Measurements from ENCODE around the gene SNX30. TPM values are rescaled to one million over a fixed set of nuclear protein-coding genes. Genes with fewer than 3 reads are reported as not detected.

Gene SNX30
- total RNA-seq, 1 experiment from 2014 or later, result 6.4 TPM

DNA sequence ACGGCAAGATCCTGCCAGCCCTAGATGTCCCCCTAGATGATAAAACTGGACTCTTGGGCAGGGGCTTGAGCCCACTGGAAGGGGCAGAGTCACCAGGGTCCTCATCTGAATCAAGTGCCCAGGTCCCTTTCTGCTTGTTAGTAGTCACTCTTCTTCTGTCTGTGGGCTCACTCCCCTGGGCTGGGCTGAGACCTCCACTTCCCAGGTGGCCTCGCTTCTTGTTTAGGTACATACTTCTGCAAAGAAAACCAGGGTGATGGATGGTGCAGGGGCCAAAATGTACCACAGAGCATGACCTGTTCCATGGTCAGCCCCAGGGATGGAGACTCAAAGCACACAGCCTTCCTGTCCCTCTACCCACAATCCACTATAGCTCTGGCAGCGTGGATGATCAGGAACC lies 141.0 kb downstream of the SNX30 start:
- Histone ChIP-seq H3K4me2 (ENCODE audit: low read length) (no peak overlapping the region), H2AFZ (ENCODE audit: low read length) (no peak overlapping the region), H3K9ac (ENCODE audit: low read length) (no peak overlapping the region), H3F3A (ENCODE audit: low read length, unreplicated experiment) (no peaks in the 10 kb centered on the region), H3K4me1 (ENCODE audit: insufficient read depth, low read length) (peaks cover 9% of the 10 kb centered on the region), H3K27me3 (ENCODE audit: low read length) (no peaks in the 10 kb centered on the region), H3K27ac (ENCODE audit: low read length) (no peak overlapping the region), H3K79me2 (ENCODE audit: low read length) (no peaks in the 10 kb centered on the region), H3K4me3 (ENCODE audit: low read length) (no peak overlapping the region), H3K9me2 (replicated peaks; ENCODE audit: low read length) (no peaks in the 10 kb centered on the region), H3K9me3 (ENCODE audit: low read length) (no peaks in the 10 kb centered on the region), H4K20me1 (ENCODE audit: low read length) (no peaks in the 10 kb centered on the region), H3K36me3 (ENCODE audit: low read depth, low read length) (no peaks in the 10 kb centered on the region)
- ATAC-seq (no peak), DNase-seq (no peak)
- ChIA-PET POLR2A (ENCODE audit: unreplicated experiment) (no interaction called here), CTCF (no interaction called here)
- TF ChIP-seq CTCF (conservative IDR thresholded peaks at IDR 0.05; ENCODE audit: low read depth, low read length), result no peak
- TF ChIP-seq EZH2phosphoT487 (IDR thresholded peaks at IDR 0.05; ENCODE audit: borderline replicate concordance, low read length), result no peak
- no peak for TF ChIP-seq EZH2 (IDR thresholded peaks at IDR 0.05; ENCODE audit: low read length, unreplicated experiment)
- no TSS peak for BruUV-seq (replicated peaks)
- intact Hi-C loops (cut with micrococcal nuclease), result no loop called here

DNA sequence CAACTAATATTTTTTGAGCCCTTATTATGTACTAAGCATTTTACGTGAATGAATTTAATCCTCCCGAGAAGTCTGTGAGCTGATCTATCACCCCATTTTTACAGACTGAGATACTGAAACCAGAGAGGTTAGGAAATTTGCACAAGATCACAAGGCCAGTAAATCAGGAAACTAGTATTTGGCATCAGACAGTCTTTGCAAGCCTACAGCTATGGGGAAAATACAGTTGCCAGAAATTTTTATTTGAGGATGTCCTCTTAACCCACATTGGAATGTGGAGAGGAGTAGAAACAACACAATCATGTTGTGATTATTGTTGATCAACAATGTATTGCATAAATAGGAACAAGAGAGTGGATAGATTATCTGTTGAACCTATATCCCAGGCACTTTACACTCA lies 142.4 kb downstream of the SNX30 start:
- no peaks in the 10 kb centered on the region for H3K9me2 ChIP-seq (replicated peaks; ENCODE audit: low read length)
- no peaks in the 10 kb centered on the region for H3K27me3 ChIP-seq (ENCODE audit: low read length)
- CTCF ChIA-PET, result no interaction called here
- TF ChIP-seq CTCF (conservative IDR thresholded peaks at IDR 0.05; ENCODE audit: low read depth, low read length) (no peak), EZH2 (IDR thresholded peaks at IDR 0.05; ENCODE audit: low read length, unreplicated experiment) (no peak), EZH2phosphoT487 (IDR thresholded peaks at IDR 0.05; ENCODE audit: borderline replicate concordance, low read length) (no peak)
- H2AFZ ChIP-seq (ENCODE audit: low read length), result no peak overlapping the region
- no peaks in the 10 kb centered on the region for H3K79me2 ChIP-seq (ENCODE audit: low read length)
- no peak overlapping the region for H3K4me3 ChIP-seq (ENCODE audit: low read length)
- DNase-seq (no peak), ATAC-seq (no peak)
- no peaks in the 10 kb centered on the region for H3K36me3 ChIP-seq (ENCODE audit: low read depth, low read length)
- no peaks in the 10 kb centered on the region for H4K20me1 ChIP-seq (ENCODE audit: low read length)
- no peaks in the 10 kb centered on the region for H3F3A ChIP-seq (ENCODE audit: low read length, unreplicated experiment)
- POLR2A ChIA-PET (ENCODE audit: unreplicated experiment), result no interaction called here
- peaks cover 9% of the 10 kb centered on the region for H3K4me1 ChIP-seq (ENCODE audit: insufficient read depth, low read length)
- no peak overlapping the region for H3K27ac ChIP-seq (ENCODE audit: low read length)
- BruUV-seq (replicated peaks), result no TSS peak
- H3K4me2 ChIP-seq (ENCODE audit: low read length), result no peak overlapping the region
- H3K9ac ChIP-seq (ENCODE audit: low read length), result no peak overlapping the region
- intact Hi-C loops (cut with micrococcal nuclease), result no loop called here
- H3K9me3 ChIP-seq (ENCODE audit: low read length), result no peaks in the 10 kb centered on the region

DNA sequence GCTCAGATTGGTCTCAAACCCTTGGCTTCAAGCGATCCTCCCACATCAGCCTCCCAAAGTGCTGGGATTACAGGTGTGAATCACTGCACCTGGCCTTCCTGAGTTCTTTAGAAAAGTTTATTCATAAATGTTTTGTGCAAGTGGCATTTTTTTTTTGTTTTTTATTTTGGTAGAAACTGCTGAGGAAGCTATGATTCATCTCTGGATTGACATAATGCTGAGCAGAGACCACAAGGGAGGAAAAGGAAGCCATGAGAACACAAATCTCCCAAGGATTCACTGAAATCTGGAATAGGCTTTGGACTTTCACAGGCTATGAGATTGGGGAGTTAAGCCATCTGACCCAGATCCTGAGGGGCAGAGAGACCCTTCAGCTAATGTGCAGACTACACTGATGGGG lies 143.5 kb downstream of the SNX30 start:
- TF ChIP-seq EZH2phosphoT487 (IDR thresholded peaks at IDR 0.05; ENCODE audit: borderline replicate concordance, low read length) (no peak), EZH2 (IDR thresholded peaks at IDR 0.05; ENCODE audit: low read length, unreplicated experiment) (no peak), CTCF (conservative IDR thresholded peaks at IDR 0.05; ENCODE audit: low read depth, low read length) (no peak)
- Histone ChIP-seq H3K4me1 (ENCODE audit: insufficient read depth, low read length) (peaks cover 15% of the 10 kb centered on the region), H3F3A (ENCODE audit: low read length, unreplicated experiment) (no peaks in the 10 kb centered on the region), H3K9me2 (replicated peaks; ENCODE audit: low read length) (no peaks in the 10 kb centered on the region), H3K36me3 (ENCODE audit: low read depth, low read length) (no peaks in the 10 kb centered on the region), H4K20me1 (ENCODE audit: low read length) (no peaks in the 10 kb centered on the region), H3K9ac (ENCODE audit: low read length) (0 out of 2 replicates have a peak overlapping the region, but pooled peaks have one; percentile 21), H3K27ac (ENCODE audit: low read length) (peak overlapping the region; percentile 56), H3K79me2 (ENCODE audit: low read length) (no peaks in the 10 kb centered on the region), H3K9me3 (ENCODE audit: low read length) (no peaks in the 10 kb centered on the region), H3K4me2 (ENCODE audit: low read length) (0 out of 2 replicates have a peak overlapping the region, but pooled peaks have one; percentile 31), H3K4me3 (ENCODE audit: low read length) (no peak overlapping the region), H2AFZ (ENCODE audit: low read length) (0 out of 2 replicates have a peak overlapping the region, but pooled peaks have one; percentile 30), H3K27me3 (ENCODE audit: low read length) (no peaks in the 10 kb centered on the region)
- DNase-seq (peak; percentile 68), ATAC-seq (peak; percentile 51)
- intact Hi-C loops (cut with micrococcal nuclease), result loop anchor here (1.0 kb wide), 1 partner anchor 24 kb away; no protein-coding TSS in a partner anchor
- ChIA-PET POLR2A (ENCODE audit: unreplicated experiment) (interaction anchor here (0.7 kb wide), 1 partner anchor 24 kb away, joined by 4 read pairs; no protein-coding TSS in a partner anchor), CTCF (interaction anchor here (1.3 kb wide), 1 partner anchor 9 kb away, joined by 4 read pairs; no protein-coding TSS in a partner anchor)
- no TSS peak for BruUV-seq (replicated peaks)
